Heart right ventricle (tissue), 16 donors: Measurements from ENCODE around the gene PIK3CD. TPM values are rescaled to one million over a fixed set of nuclear protein-coding genes. Genes with fewer than 3 reads are reported as not detected.

Experiments used
- ATAC-seq, 8 donors: fragments of 200-7000 bp; cut with Tn5 transposase; one replicate each; pipeline ENCODE4 v1.9.1; 2020; ENCODE audit warnings: mild to moderate bottlenecking in 8 of 8, moderate library complexity in 8 of 8, moderate number of reproducible peaks in 1 of 8
- DNase-seq, 2 donors: peaks; one replicate each; pipeline ENCODE4 v3.0.0-alpha.2; 2020
- H3K27ac ChIP-seq, 10 donors: fragments of 200-600 bp; sonication (generic) in 2 of 10; one replicate each; pipeline versions ENCODE4 v1.5.0 to v1.8.0; 2020 to 2022; ENCODE audit warnings: mild to moderate bottlenecking in 3 of 10
- H3K27me3 ChIP-seq, 7 donors: fragments of 200-600 bp; one replicate each; pipeline ENCODE4 v1.8.0; 2021 to 2022; ENCODE audit warnings: mild to moderate bottlenecking in 2 of 7
- H3K36me3 ChIP-seq, 9 donors: fragments of 200-600 bp; sonication (generic) in 1 of 9; one replicate each; pipeline versions ENCODE4 v1.5.0 to v1.8.0; 2020 to 2022; ENCODE audit warnings: mild to moderate bottlenecking in 2 of 9
- H3K4me1 ChIP-seq, 9 donors: fragments of 200-600 bp; sonication (generic) in 1 of 9; one replicate each; pipeline versions ENCODE4 v1.5.0 to v1.8.0; 2020 to 2022; ENCODE audit warnings: mild to moderate bottlenecking in 4 of 9
- H3K4me3 ChIP-seq, 10 donors: fragments of 200-600 bp; sonication (generic) in 2 of 10; one replicate each; pipeline versions ENCODE4 v1.5.0 to v1.8.0; 2020 to 2022; ENCODE audit warnings: mild to moderate bottlenecking in 7 of 10, moderate library complexity in 2 of 10
- H3K9me3 ChIP-seq, 11 donors: fragments of 200-600 bp in 10 of 11; sonication (generic) in 2 of 11; one replicate each; pipeline versions ENCODE4 v1.5.0 to v1.8.0; 2013 to 2022; ENCODE audit warnings: mild to moderate bottlenecking in 2 of 11, control low read depth in 1 of 11, moderate library complexity in 1 of 11
- WGBS, 2 donors: extraction: QIAGEN DNeasy Blood & Tissue Kit; methylation state at CpG; one replicate each; pipeline ENCODE4 v1.1.7; 2013; ENCODE audit warnings: inconsistent platforms in 1 of 2; 5-methylcytosine and 5-hydroxymethylcytosine counted together
- intact Hi-C, 10 donors: fragments of 100-400 bp; cut with DNase I; formaldehyde crosslinking; loops; one replicate each; pipeline versions ENCODE4 v1.11.1 to v1.14.2; 2022
- polyA plus RNA-seq, 2 donors: library from polyadenylated mRNA; stranded (reverse); fragments of 200-250 nt; gene quantifications; one replicate each; pipeline ENCODE4 v1.2.3, GENCODE V29; 2013
- total RNA-seq, 10 donors: library from RNA; stranded (reverse); fragmentation: NEBNext Ultra II Directional in 3 of 10; extraction: Animal tissue kit (Norgen Biotek cat#: 25700) in 3 of 10; gene quantifications; one replicate each; pipeline versions ENCODE4 v1.2.1 to v1.2.4, GENCODE V29; 2021 to 2023
- TF ChIP-seq, protein P1 (sequence below), 9 donors: fragments of 200-600 bp; sonication (generic) in 2 of 9; IDR thresholded peaks; one replicate each; pipeline versions ENCODE4 v1.5.0 to v1.8.0; 2021 to 2022; ENCODE audit warnings: antibody characterized with exemption in 9 of 9, mild to moderate bottlenecking in 5 of 9, moderate library complexity in 1 of 9
- donor health status: Arrhythmogenic right ventricular cardiomyopathy.
- donor health status: ischemic (EF 13 %, LVEDD 7.1; RV severe dilation, severe dysfunction).
- donor health status: healthy with polysubstance abuse.
- donor health status: DM: no; HTN: yes; CAD: no.
- donor health status: DM: no; HTN: no; CAD: no.
- donor health status: ischemic (EF 25% LVEDD 6.9; RV normal size, moderate dysfunction).
- donor health status: ischemic (EF 25% LVEDD 5.7; RV mildly dilated, moderate dysfunction).
- donor health status: healthy.
- donor health status: DM: yes; HTN: yes; CAD: no.
- donor health status: Ischemic cardiomyopathy.
- donor health status: ischemic (EF 35%, LVEDD 5.7; RV mildly dilated, moderate dysfunction).
- donor health status: nonischemic (EF 11% LVEDD 7.7; RV severe dilation, severe dysfunction).
- donor health status: DM: yes; HTN: yes; CAD: no.
- donor health status: PGD.
- donor health status: ischemic (EF 29% LVEDD 5.4; RV normal size, mild dysfunction).
- donor health status: nonischemic (EF 23%, LVEDD 6.1; RV moderate dilation, normal function).

Gene PIK3CD
- total and polyA plus RNA-seq, 12 donors, result 1.0 to 12.1 (median 2.7) TPM

DNA sequence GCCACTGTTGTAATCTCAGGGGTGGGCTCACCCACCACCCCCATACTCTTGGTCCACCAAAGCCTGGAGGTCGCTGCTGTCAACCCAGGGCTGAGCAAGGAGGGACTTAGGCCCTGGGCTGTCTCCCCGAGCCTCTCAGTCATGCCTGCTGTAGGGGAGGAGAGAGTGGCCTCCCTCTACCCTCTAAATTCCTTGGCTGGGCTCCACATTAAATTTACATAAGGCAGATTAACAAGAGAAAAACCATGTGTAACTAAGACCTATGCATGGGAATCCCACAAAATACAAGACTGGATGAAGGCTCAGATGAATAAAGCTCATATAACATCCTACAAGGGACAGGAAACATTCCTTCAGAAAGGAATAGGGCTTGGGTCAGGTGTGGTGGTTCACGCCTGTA is 1.8 kb upstream of the PIK3CD start:
- Histone ChIP-seq H3K4me1 (peaks cover 2 to 45% (median 17%) of the 10 kb centered on the region in 9 donors), H3K36me3 (no peaks in the 10 kb centered on the region), H3K27me3 (peaks cover 0 to 51% (median 48%) of the 10 kb centered on the region in 7 donors), H3K27ac (no peak overlapping the region), H3K9me3 (no peaks in the 10 kb centered on the region), H3K4me3 (no peak overlapping the region)
- ATAC-seq (no peak), DNase-seq (no peak)
- intact Hi-C loops, result no loop called here
- TF ChIP-seq, protein P1, sequence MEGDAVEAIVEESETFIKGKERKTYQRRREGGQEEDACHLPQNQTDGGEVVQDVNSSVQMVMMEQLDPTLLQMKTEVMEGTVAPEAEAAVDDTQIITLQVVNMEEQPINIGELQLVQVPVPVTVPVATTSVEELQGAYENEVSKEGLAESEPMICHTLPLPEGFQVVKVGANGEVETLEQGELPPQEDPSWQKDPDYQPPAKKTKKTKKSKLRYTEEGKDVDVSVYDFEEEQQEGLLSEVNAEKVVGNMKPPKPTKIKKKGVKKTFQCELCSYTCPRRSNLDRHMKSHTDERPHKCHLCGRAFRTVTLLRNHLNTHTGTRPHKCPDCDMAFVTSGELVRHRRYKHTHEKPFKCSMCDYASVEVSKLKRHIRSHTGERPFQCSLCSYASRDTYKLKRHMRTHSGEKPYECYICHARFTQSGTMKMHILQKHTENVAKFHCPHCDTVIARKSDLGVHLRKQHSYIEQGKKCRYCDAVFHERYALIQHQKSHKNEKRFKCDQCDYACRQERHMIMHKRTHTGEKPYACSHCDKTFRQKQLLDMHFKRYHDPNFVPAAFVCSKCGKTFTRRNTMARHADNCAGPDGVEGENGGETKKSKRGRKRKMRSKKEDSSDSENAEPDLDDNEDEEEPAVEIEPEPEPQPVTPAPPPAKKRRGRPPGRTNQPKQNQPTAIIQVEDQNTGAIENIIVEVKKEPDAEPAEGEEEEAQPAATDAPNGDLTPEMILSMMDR (IDR thresholded peaks at IDR 0.05), result no peak
- 93 to 95% methylated on average over 3 of the region's 3 CpGs for WGBS, 2 donors

DNA sequence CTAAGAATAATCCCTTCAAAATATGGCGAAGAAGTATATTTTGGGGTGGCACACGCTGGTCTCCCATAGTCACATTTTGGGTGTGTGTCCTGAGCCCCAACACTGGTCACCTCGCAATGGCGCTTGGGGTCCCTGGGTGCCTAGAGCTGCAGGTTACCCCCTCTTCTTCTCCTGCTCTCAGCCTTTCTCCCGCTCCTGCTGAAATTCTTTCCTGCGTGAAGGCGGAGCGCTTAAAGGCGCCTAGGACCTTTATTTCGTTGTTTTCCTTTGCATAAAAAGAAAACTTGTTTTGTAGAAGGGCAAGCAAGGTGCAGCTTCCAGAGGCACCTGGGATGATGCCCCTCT is 339 bp upstream of the PIK3CD start:
- WGBS, 2 donors, result 21 to 22% methylated on average over 10 of the region's 10 CpGs
- peaks cover 2 to 45% (median 17%) of the 10 kb centered on the region in 9 donors for H3K4me1 ChIP-seq
- H3K27ac ChIP-seq, result peak overlapping the region in 2 of 10 donors; percentile 3 to 96
- no peaks in the 10 kb centered on the region for H3K9me3 ChIP-seq
- ATAC-seq (no peak), DNase-seq (no peak)
- peak overlapping the region; percentile 7 to 86 (median 56) for H3K4me3 ChIP-seq
- H3K27me3 ChIP-seq, result peaks cover 0 to 51% (median 47%) of the 10 kb centered on the region in 7 donors
- TF ChIP-seq, protein P1 (IDR thresholded peaks at IDR 0.05), result no peak
- intact Hi-C loops, result no loop called here
- H3K36me3 ChIP-seq, result no peaks in the 10 kb centered on the region

DNA sequence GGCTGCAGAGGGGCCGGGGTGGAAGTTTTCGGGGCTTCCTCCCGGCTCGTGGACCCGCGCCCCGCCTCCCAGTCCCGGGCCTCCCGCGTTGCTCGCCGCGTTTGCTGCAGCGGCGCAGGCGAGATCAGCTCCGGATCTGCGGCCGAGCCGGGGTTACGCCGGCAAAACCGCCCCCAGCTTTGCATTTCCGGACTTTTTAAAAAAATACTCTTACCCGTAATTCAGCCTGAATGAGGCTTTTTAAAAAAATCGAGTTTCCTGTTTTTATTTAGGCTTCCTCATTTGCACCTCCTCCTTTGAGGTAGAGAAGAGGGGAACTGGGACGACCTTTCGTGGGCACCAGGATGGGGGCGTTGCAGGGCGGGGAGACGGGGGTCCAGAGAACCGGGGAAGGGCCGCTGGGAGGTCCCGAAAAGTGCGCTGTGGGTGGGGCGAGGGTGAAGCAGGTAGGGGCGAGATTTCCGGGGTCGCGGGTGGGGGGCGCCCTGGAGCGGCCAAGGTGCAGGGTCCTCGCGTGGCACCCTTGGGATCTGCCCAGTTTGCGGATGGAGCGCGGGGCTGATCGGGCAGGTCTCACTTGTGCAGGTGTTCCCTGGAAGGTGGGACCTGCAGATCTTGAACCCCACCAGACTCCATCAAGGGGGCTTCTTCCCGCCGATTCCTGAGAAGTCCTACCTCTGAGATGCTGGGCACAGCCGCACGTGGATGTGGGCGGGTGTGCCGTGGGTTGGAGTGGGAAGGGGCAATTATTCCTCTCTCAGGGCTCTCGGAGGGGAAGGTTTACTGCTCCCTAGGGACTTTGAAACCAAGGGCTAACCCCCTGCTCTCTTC is 1.1 kb downstream of the PIK3CD start:
- peaks cover 2 to 57% (median 17%) of the 10 kb centered on the region in 9 donors for H3K4me1 ChIP-seq
- ATAC-seq (peak in 5 of 8 donors; percentile 21 to 44 (median 28)), DNase-seq (peak in 1 of 2 donors; percentile 39)
- 8% methylated on average over 55 of the region's 55 CpGs for WGBS, 2 donors
- H3K36me3 ChIP-seq, result no peaks in the 10 kb centered on the region
- peak overlapping the region; percentile 7 to 86 (median 56) for H3K4me3 ChIP-seq
- intact Hi-C loops, result no loop called here
- H3K9me3 ChIP-seq, result no peaks in the 10 kb centered on the region
- TF ChIP-seq, protein P1 (IDR thresholded peaks at IDR 0.05), result no peak
- H3K27ac ChIP-seq, result peak overlapping the region in 6 of 10 donors; percentile 39 to 96 (median 46)
- H3K27me3 ChIP-seq, result peaks cover 0 to 51% (median 43%) of the 10 kb centered on the region in 7 donors

DNA sequence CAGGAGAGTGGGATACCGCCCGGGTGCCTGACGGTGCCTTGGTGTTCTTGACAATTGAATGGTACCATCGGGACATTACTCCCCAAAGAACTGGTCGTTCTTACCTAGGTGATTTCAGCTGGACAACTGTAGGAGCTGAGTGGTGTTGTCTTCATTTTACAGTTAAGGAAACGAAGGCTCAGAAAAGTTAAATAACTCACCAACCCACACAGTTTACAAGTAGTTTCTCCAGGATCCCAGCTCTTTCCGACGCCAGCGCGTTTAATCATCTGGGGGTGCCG is 1.6 kb downstream of the PIK3CD start:
- H3K36me3 ChIP-seq, result no peaks in the 10 kb centered on the region
- no peaks in the 10 kb centered on the region for H3K9me3 ChIP-seq
- ATAC-seq (no peak), DNase-seq (no peak)
- peaks cover 0 to 51% (median 43%) of the 10 kb centered on the region in 7 donors for H3K27me3 ChIP-seq
- H3K27ac ChIP-seq, result peak overlapping the region in 2 of 10 donors; percentile 10 to 96
- peaks cover 2 to 61% (median 17%) of the 10 kb centered on the region in 9 donors for H3K4me1 ChIP-seq
- WGBS, 2 donors, result 44 to 48% methylated on average over 11 of the region's 11 CpGs
- TF ChIP-seq, protein P1 (IDR thresholded peaks at IDR 0.05), result no peak
- peak overlapping the region in 6 of 10 donors; percentile 48 to 86 (median 58) for H3K4me3 ChIP-seq
- intact Hi-C loops, result no loop called here
